ENCODE measurements around the gene DHX57.

GRCh38 chr2:38765149-38765548 is 110.6 kb downstream of the DHX57 start:
- TF ChIP-seq TAF1 (IDR thresholded peaks at IDR 0.05; ENCODE audit: low read depth, low read length) (no peak), POLR2AphosphoS5 (IDR thresholded peaks at IDR 0.05; ENCODE audit: low read depth, low read length) (no peak), POLR2A (IDR thresholded peaks at IDR 0.05; ENCODE audit: low read depth, low read length) (no peak), SPI1 (IDR thresholded peaks at IDR 0.05; ENCODE audit: low read depth, low read length) (no peak), POU2F2 (IDR thresholded peaks at IDR 0.05; ENCODE audit: low read depth, low read length) (no peak), PAX5 (IDR thresholded peaks at IDR 0.05; ENCODE audit: insufficient read depth, low read length, severe bottlenecking) (no peak)
